ENCODE data around the gene IBTK.

- no peak for TF ChIP-seq EZH2 (IDR thresholded peaks at IDR 0.05)
- no peak for TF ChIP-seq POLR2AphosphoS5 (IDR thresholded peaks at IDR 0.05; ENCODE audit: borderline replicate concordance, low read depth, low read length)
Observed at GRCh38 chr6:82142524-82142923, 105.0 kb downstream of the IBTK start.

Data from SK-N-MC (cell line).